H1 (cell line): ENCODE results near the gene ANO2.

Experiments used
- ATF2 ChIP-seq: IDR thresholded peaks from 2 replicates; pipeline ENCODE4 v1.6.1; 2012; ENCODE audit warnings: low read length, inconsistent platforms
- CHD2 ChIP-seq: IDR thresholded peaks from 2 replicates; pipeline ENCODE4 v1.6.1; 2012; ENCODE audit warnings: low read length, improper control_type of control experiment
- CTCF ChIP-seq, 3 experiments: IDR thresholded peaks; 1 replicate in 2 of 3; 2 replicates in 1 of 3; pipeline versions ENCODE4 v1.5.1 to v1.6.1; 2011; ENCODE audit warnings: low read length in 3 of 3, mild to moderate bottlenecking in 3 of 3, inconsistent platforms in 2 of 3, low read depth in 1 of 3, moderate library complexity in 1 of 3; ENCODE audit not compliant: insufficient read depth in 1 of 3; ENCODE audit errors: control extremely low read depth in 1 of 3
- EP300 ChIP-seq, 2 experiments: IDR thresholded peaks; 1 replicate in 1 of 2; 2 replicates in 1 of 2; pipeline ENCODE4 v1.6.1; 2011 to 2012; ENCODE audit warnings: low read depth in 2 of 2, low read length in 2 of 2, mild to moderate bottlenecking in 2 of 2, borderline replicate concordance in 1 of 2, inconsistent platforms in 1 of 2, moderate library complexity in 1 of 2
- POLR2A ChIP-seq, 2 experiments: IDR thresholded peaks; 1 replicate in 1 of 2; 2 replicates in 1 of 2; pipeline ENCODE4 v1.6.1; 2011; ENCODE audit warnings: low read depth in 2 of 2, low read length in 2 of 2, mild to moderate bottlenecking in 2 of 2; ENCODE audit errors: control extremely low read depth in 1 of 2
- SP1 ChIP-seq: IDR thresholded peaks from 2 replicates; pipeline ENCODE4 v1.6.1; 2011; ENCODE audit warnings: low read depth, low read length
- TAF1 ChIP-seq: IDR thresholded peaks from 2 replicates; pipeline ENCODE4 v1.6.1; 2011; ENCODE audit warnings: mild to moderate bottlenecking, low read depth, low read length
- USF2 ChIP-seq: IDR thresholded peaks from 2 replicates; pipeline ENCODE4 v1.6.1; 2011; ENCODE audit warnings: low read length, improper control_type of control experiment
- YY1 ChIP-seq: IDR thresholded peaks from 2 replicates; pipeline ENCODE4 v1.6.1; 2011; ENCODE audit warnings: low read depth, mild to moderate bottlenecking, low read length
- ZNF274 ChIP-seq: IDR thresholded peaks from 2 replicates; pipeline ENCODE4 v1.7.0; 2012; ENCODE audit warnings: low read length, borderline replicate concordance; ENCODE audit errors: extremely low read depth

- TF ChIP-seq CTCF (IDR thresholded peaks at IDR 0.05; ENCODE audit: control extremely low read depth in 1 of 3, insufficient read depth in 1 of 3, low read depth in 1 of 3, low read length in 3 of 3) (no peak), USF2 (no peak), YY1 (no peak), CHD2 (no peak), EP300 (IDR thresholded peaks at IDR 0.05; ENCODE audit: borderline replicate concordance in 1 of 2, low read depth in 2 of 2, low read length in 2 of 2) (no peak), SP1 (no peak), ATF2 (no peak), POLR2A (IDR thresholded peaks at IDR 0.05; ENCODE audit: control extremely low read depth in 1 of 2, low read depth in 2 of 2, low read length in 2 of 2) (no peak), TAF1 (no peak), ZNF274 (no peak)
These were observed 43.6 kb downstream of the ANO2 start for GRCh38 chr12:5901416-5901815.
